Bronchial epithelial cell (primary cell): ENCODE data around the gene STXBP3. TPM values are rescaled to one million over a fixed set of nuclear protein-coding genes. Genes with fewer than 3 reads are reported as not detected.

Experiments
- DNase-seq: peaks from one replicate; pipeline ENCODE4 v3.0.0-alpha.2; 2010; ENCODE audit warnings: low read depth
- FAIRE-seq: peaks from 2 replicates; lab custom pipeline; 2011; peaks lifted over from hg19 to GRCh38; lab: Jason Lieb, UNC
- H3K27me3 ChIP-seq: 2 replicates; pipeline ENCODE4 v1.5.1; 2011; ENCODE audit warnings: low read length; ENCODE audit not compliant: control insufficient read depth, insufficient read depth
- H3K36me3 ChIP-seq: 2 replicates; pipeline ENCODE4 v1.5.1; 2011; ENCODE audit warnings: low read length; ENCODE audit not compliant: control insufficient read depth, insufficient read depth
- H3K4me3 ChIP-seq: 2 replicates; pipeline ENCODE4 v1.5.1; 2011; ENCODE audit warnings: mild to moderate bottlenecking, low read depth, low read length, control low read depth
- total RNA-seq: library from RNA; depleted of rRNA; stranded (reverse); fragments of >200 nt; gene quantifications from 2 replicates; pipeline ENCODE4 v1.2.1, GENCODE V29; 2014
- TF ChIP-seq, protein P1 (sequence below): IDR thresholded peaks from 2 replicates; pipeline ENCODE4 v1.5.1; 2011; ENCODE audit warnings: mild to moderate bottlenecking, moderate library complexity, low read length, control low read depth, inconsistent platforms; ENCODE audit not compliant: insufficient read depth, severe bottlenecking

Gene STXBP3
- total RNA-seq, 1 donor from 2014 or later = 30.0 TPM

DNA sequence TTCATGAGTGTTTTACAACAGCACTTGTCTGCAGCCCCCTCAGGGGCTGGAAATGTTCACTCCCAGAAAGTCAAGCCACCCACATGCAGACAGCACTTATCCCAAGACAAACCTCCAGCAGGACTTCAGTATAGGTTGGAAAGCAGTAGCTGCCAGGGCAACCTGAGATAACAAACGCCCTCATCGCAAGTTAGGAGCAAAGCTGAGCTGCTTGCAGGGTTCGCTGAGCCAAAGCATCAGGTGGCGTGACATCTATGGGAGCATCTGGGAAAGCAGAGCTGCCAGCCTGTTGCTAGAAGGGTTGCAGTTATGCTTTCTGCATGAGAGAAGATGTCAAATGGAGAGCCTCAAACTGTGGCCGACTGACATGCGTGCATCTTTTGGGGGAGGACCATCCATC, 4.2 kb upstream of the STXBP3 start:
- FAIRE-seq (no peak), DNase-seq (no peak)
- Histone ChIP-seq H3K27me3 (no peaks in the 10 kb centered on the region), H3K4me3 (no peak overlapping the region), H3K36me3 (no peaks in the 10 kb centered on the region)
- TF ChIP-seq, protein P1, sequence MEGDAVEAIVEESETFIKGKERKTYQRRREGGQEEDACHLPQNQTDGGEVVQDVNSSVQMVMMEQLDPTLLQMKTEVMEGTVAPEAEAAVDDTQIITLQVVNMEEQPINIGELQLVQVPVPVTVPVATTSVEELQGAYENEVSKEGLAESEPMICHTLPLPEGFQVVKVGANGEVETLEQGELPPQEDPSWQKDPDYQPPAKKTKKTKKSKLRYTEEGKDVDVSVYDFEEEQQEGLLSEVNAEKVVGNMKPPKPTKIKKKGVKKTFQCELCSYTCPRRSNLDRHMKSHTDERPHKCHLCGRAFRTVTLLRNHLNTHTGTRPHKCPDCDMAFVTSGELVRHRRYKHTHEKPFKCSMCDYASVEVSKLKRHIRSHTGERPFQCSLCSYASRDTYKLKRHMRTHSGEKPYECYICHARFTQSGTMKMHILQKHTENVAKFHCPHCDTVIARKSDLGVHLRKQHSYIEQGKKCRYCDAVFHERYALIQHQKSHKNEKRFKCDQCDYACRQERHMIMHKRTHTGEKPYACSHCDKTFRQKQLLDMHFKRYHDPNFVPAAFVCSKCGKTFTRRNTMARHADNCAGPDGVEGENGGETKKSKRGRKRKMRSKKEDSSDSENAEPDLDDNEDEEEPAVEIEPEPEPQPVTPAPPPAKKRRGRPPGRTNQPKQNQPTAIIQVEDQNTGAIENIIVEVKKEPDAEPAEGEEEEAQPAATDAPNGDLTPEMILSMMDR = no peak

DNA sequence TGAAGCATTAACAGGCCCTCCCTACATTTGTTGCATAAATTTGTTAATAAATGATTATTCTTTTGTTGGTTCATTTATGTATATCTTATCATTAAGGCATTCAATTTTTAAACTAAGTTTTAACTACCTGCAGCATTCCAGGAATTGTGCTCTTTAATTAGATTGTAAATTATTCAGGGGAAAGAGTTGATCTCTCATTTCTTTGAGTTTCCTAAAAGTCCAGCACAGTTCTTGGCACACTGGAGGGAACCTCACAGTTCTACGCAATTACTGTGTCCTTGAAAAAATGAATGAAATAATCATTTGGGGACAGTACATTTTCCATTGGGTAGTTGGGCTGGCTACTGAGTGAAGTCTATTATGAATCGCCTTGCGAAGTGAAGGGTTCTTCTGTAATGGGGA, 493 bp upstream of the STXBP3 start:
- FAIRE-seq (no peak), DNase-seq (no peak)
- Histone ChIP-seq H3K27me3 (no peaks in the 10 kb centered on the region), H3K36me3 (no peaks in the 10 kb centered on the region), H3K4me3 (no peak overlapping the region)
- TF ChIP-seq, protein P1 = no peak

GRCh38 chr1:108747171-108747850, 837 bp downstream of the STXBP3 start:
- peak; percentile 73 for DNase-seq
- no peaks in the 10 kb centered on the region for H3K27me3 ChIP-seq
- peaks cover under 1% of the 10 kb centered on the region for H3K36me3 ChIP-seq
- TF ChIP-seq, protein P1 = no peak
- FAIRE-seq = no peak
- H3K4me3 ChIP-seq = peak overlapping the region; percentile 81

- DNase-seq (no peak), FAIRE-seq (no peak)
- H3K4me3 ChIP-seq = no peak overlapping the region
- TF ChIP-seq, protein P1 = no peak
- peaks cover 1% of the 10 kb centered on the region for H3K36me3 ChIP-seq
- H3K27me3 ChIP-seq = no peaks in the 10 kb centered on the region
Observed at GRCh38 chr1:108747898-108748297, 1.4 kb downstream of the STXBP3 start.

DNA sequence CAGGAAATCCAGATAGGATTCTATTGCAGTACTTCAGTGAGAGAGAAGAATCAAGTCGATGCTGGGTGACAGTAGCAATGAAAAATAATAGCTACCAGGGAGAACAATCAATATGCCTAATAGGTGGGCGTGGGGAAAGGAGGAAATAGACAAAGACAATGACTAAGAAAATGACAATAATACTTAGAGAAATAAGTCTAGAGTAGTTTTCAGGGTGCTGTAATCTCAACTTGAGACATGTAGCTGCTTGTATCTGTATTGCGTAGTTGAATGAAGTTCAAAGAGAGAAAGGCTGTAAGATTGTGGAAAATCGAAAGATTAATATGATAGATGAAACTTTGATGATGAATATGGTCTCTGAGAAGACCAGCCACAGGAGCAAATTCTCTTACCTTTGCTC, 2.6 kb downstream of the STXBP3 start:
- Histone ChIP-seq H3K4me3 (no peak overlapping the region), H3K36me3 (peaks cover 3% of the 10 kb centered on the region), H3K27me3 (no peaks in the 10 kb centered on the region)
- peak; percentile 90 for DNase-seq
- TF ChIP-seq, protein P1 = no peak
- FAIRE-seq = no peak
